DOHH2 (cell line): Measurements from ENCODE around the gene KRTAP4-6.

Experiments used
- H3F3A ChIP-seq: fragments of 200-600 bp; sonication (generic), shearing (Covaris generic); 2 replicates; pipeline ENCODE4 v1.6.0; 2016; ENCODE audit warnings: antibody characterized with exemption, mild to moderate bottlenecking; ENCODE audit not compliant: control insufficient read depth, insufficient read depth
- H3K27ac ChIP-seq: fragments of 200-600 bp; sonication (generic); 2 replicates; pipeline ENCODE4 v1.5.1; 2014; ENCODE audit warnings: low read depth, mild to moderate bottlenecking, low read length, moderate library complexity
- H3K27me3 ChIP-seq: fragments of 200-600 bp; sonication (generic); 2 replicates; pipeline ENCODE4 v1.6.1; 2014; ENCODE audit warnings: mild to moderate bottlenecking, low read length, mixed read lengths; ENCODE audit not compliant: control insufficient read depth
- H3K36me3 ChIP-seq: fragments of 200-600 bp; sonication (generic); 2 replicates; pipeline ENCODE4 v1.6.1; 2014; ENCODE audit warnings: mild to moderate bottlenecking, low read length, moderate library complexity, mixed read lengths; ENCODE audit not compliant: control insufficient read depth
- H3K4me1 ChIP-seq: fragments of 200-600 bp; sonication (generic); 2 replicates; pipeline ENCODE4 v1.6.1; 2014; ENCODE audit warnings: mild to moderate bottlenecking, low read length, mixed read lengths; ENCODE audit not compliant: control insufficient read depth
- H3K4me2 ChIP-seq: fragments of 200-600 bp; sonication (generic); 2 replicates; pipeline ENCODE4 v1.6.0; 2014; ENCODE audit warnings: mild to moderate bottlenecking, low read length, moderate library complexity
- H3K4me3 ChIP-seq: fragments of 200-600 bp; sonication (generic); 2 replicates; pipeline ENCODE4 v1.5.1; 2014; ENCODE audit warnings: mild to moderate bottlenecking, low read length, mixed read lengths
- H3K79me2 ChIP-seq: fragments of 200-600 bp; sonication (generic); 2 replicates; pipeline ENCODE4 v1.6.1; 2014; ENCODE audit warnings: mild to moderate bottlenecking, low read length, mixed read lengths; ENCODE audit not compliant: control insufficient read depth
- H3K9me2 ChIP-seq: fragments of 200-600 bp; sonication (generic); replicated peaks from 2 replicates; pipeline ENCODE4 v1.6.1; 2014; ENCODE audit warnings: mild to moderate bottlenecking, low read length, mixed read lengths; ENCODE audit not compliant: control insufficient read depth
- H3K9me3 ChIP-seq: fragments of 200-600 bp; sonication (generic); 2 replicates; pipeline ENCODE4 v1.6.1; 2014; ENCODE audit warnings: antibody characterized with exemption, low read length, mixed read lengths; ENCODE audit not compliant: control insufficient read depth, insufficient read depth
- H4K20me1 ChIP-seq: fragments of 200-600 bp; sonication (generic); 2 replicates; pipeline ENCODE4 v1.6.0; 2014; ENCODE audit warnings: low read depth, mild to moderate bottlenecking, antibody characterized with exemption, low read length, moderate library complexity; ENCODE audit not compliant: control insufficient read depth, insufficient read depth
- EZH2phosphoT487 ChIP-seq: fragments of 200-600 bp; sonication (generic); IDR thresholded peaks from 2 replicates; pipeline ENCODE4 v1.6.1; 2017; ENCODE audit warnings: borderline replicate concordance, mild to moderate bottlenecking, antibody characterized with exemption, low read length, moderate library complexity, mixed read lengths
- TF ChIP-seq, protein P1 (sequence below): fragments of 200-600 bp; sonication (generic); IDR thresholded peaks from one replicate; pipeline ENCODE4 v1.5.1; 2014; ENCODE audit warnings: antibody characterized with exemption, mild to moderate bottlenecking, low read depth, low read length; ENCODE audit not compliant: poor library complexity, severe bottlenecking

Gene KRTAP4-6

DNA sequence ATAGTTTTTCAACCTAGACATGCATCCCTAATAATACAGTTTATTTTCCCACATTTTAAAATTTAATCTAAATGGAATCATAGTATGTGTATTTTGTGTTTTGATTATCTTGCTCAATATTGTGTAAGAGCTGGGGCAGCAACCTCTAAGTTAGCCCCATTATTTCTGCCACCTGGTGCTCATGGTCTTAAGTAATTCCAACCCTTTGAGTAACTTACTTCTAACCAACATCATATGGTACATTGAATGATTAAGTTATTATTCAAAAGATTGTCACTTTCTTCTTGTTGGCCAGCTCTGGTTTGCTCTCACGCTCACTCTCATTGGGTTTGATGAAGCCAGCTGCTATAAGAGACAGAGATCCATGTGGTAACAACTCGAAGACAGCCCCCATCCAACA, 31.5 kb upstream of the KRTAP4-6 start:
- Histone ChIP-seq H3K27me3 (peaks cover 11% of the 10 kb centered on the region), H3K4me3 (no peak overlapping the region)

GRCh38 chr17:41168121-41168520, 27.8 kb upstream of the KRTAP4-6 start, which contains the start of gene KRTAP4-3:
KRTAP4-3 (minus strand) TSS chr17:41168221; CDS start chr17:41168172, 49 bp downstream.
- H3F3A ChIP-seq, result no peaks in the 10 kb centered on the region
- no peak for TF ChIP-seq EZH2phosphoT487
- TF ChIP-seq, protein P1, sequence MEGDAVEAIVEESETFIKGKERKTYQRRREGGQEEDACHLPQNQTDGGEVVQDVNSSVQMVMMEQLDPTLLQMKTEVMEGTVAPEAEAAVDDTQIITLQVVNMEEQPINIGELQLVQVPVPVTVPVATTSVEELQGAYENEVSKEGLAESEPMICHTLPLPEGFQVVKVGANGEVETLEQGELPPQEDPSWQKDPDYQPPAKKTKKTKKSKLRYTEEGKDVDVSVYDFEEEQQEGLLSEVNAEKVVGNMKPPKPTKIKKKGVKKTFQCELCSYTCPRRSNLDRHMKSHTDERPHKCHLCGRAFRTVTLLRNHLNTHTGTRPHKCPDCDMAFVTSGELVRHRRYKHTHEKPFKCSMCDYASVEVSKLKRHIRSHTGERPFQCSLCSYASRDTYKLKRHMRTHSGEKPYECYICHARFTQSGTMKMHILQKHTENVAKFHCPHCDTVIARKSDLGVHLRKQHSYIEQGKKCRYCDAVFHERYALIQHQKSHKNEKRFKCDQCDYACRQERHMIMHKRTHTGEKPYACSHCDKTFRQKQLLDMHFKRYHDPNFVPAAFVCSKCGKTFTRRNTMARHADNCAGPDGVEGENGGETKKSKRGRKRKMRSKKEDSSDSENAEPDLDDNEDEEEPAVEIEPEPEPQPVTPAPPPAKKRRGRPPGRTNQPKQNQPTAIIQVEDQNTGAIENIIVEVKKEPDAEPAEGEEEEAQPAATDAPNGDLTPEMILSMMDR, result no peak
- no peaks in the 10 kb centered on the region for H3K27me3 ChIP-seq
- H3K4me2 ChIP-seq, result no peak within 1 kb of the TSS
- H3K4me3 ChIP-seq, result no peak within 1 kb of the TSS
- H4K20me1 ChIP-seq, result no peaks in the 10 kb centered on the region
- no peaks in the 10 kb centered on the region for H3K9me3 ChIP-seq
- no peaks in the 10 kb centered on the region for H3K9me2 ChIP-seq
- no peaks in the 10 kb centered on the region for H3K36me3 ChIP-seq
- no peaks in the 10 kb centered on the region for H3K79me2 ChIP-seq
- no peaks in the 10 kb centered on the region for H3K4me1 ChIP-seq
- no peak within 1 kb of the TSS for H3K27ac ChIP-seq

More for the DNA sequence above, 31.5 kb upstream of the KRTAP4-6 start:
- H3K36me3 ChIP-seq, result no peaks in the 10 kb centered on the region
- H4K20me1 ChIP-seq, result no peaks in the 10 kb centered on the region
- H3K9me3 ChIP-seq, result no peaks in the 10 kb centered on the region
- H3K4me1 ChIP-seq, result peaks cover 8% of the 10 kb centered on the region
- no peak overlapping the region for H3K27ac ChIP-seq
- no peak overlapping the region for H3K4me2 ChIP-seq
- no peaks in the 10 kb centered on the region for H3F3A ChIP-seq
- H3K79me2 ChIP-seq, result no peaks in the 10 kb centered on the region
- TF ChIP-seq, protein P1, result no peak
- TF ChIP-seq EZH2phosphoT487, result no peak
- no peaks in the 10 kb centered on the region for H3K9me2 ChIP-seq

DNA sequence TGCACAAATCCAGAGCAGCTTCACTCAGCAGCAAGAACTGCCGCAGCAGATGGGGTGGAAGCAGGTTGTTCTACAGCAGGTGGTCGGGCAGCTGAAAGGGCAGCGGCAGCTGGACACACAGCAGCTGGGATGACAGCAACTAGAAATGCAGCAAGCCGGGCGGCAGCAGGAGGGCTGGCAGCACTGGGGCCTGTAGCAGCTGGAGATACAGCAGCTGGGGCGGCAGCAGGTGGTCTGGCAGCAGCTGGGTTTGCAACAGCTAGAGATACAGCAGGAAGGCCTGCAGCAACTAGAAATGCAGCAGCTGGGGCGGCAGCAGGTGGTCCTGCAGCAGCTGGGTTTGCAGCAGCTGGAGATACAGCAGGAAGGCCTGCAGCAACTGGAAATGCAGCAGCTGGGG, 27.2 kb upstream of the KRTAP4-6 start:
- H3F3A ChIP-seq, result no peaks in the 10 kb centered on the region
- H3K4me3 ChIP-seq, result no peak overlapping the region
- no peaks in the 10 kb centered on the region for H3K27me3 ChIP-seq
- TF ChIP-seq, protein P1, result no peak
- TF ChIP-seq EZH2phosphoT487, result no peak
- no peaks in the 10 kb centered on the region for H3K9me2 ChIP-seq
- H3K4me2 ChIP-seq, result no peak overlapping the region
- H3K79me2 ChIP-seq, result no peaks in the 10 kb centered on the region
- H3K36me3 ChIP-seq, result no peaks in the 10 kb centered on the region
- no peaks in the 10 kb centered on the region for H3K9me3 ChIP-seq
- no peaks in the 10 kb centered on the region for H4K20me1 ChIP-seq
- H3K27ac ChIP-seq, result no peak overlapping the region
- H3K4me1 ChIP-seq, result no peaks in the 10 kb centered on the region
